GM12891 (cell line): Measurements from ENCODE around the gene KAT7.

Source experiments
- DNase-seq: peaks from one replicate; pipeline ENCODE4 v3.0.0; 2011; ENCODE audit warnings: low spot score; ENCODE audit not compliant: insufficient read length
- FAIRE-seq: peaks from 2 replicates; lab custom pipeline; 2011; peaks lifted over from hg19 to GRCh38; lab: Jason Lieb, UNC
- PAX5 ChIP-seq: IDR thresholded peaks from 2 replicates; pipeline ENCODE4 v1.6.1; 2011; ENCODE audit warnings: low read length, moderate library complexity, mild to moderate bottlenecking; ENCODE audit not compliant: insufficient read depth, severe bottlenecking
- POLR2A ChIP-seq: IDR thresholded peaks from 2 replicates; pipeline ENCODE4 v1.6.1; 2011; ENCODE audit warnings: low read depth, low read length, control low read depth
- POLR2AphosphoS5 ChIP-seq: IDR thresholded peaks from 2 replicates; pipeline ENCODE4 v1.6.1; 2011; ENCODE audit warnings: low read depth, low read length, control low read depth
- POU2F2 ChIP-seq: IDR thresholded peaks from 2 replicates; pipeline ENCODE4 v1.6.1; 2011; ENCODE audit warnings: low read depth, mild to moderate bottlenecking, control low read depth, low read length, moderate library complexity
- SPI1 ChIP-seq: IDR thresholded peaks from 2 replicates; pipeline ENCODE4 v1.6.1; 2011; ENCODE audit warnings: low read depth, low read length, control low read depth
- TAF1 ChIP-seq: IDR thresholded peaks from 2 replicates; pipeline ENCODE4 v1.6.1; 2011; ENCODE audit warnings: low read depth, low read length, control low read depth

KAT7 gene

DNA sequence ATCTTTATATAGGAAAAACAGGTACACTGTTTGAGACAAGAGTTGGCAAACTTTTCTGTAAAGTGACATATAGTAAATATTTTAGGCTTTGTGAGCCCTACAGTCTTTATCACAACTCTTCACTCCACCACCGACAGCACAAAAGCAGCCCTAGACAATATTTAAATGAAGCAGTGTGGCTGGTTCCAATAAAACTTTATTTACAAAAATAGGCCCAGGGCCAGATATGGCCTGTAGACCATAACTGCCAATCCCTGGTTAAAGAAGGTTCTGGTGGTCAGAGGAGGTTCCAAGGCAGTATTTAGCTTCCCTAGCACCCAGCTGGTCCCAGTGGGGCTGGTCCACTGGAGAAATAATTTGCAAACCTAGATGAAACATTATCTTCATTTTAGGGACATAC is 28.2 kb upstream of the KAT7 start:
- DNase-seq (no peak), FAIRE-seq (no peak)
- TF ChIP-seq POLR2AphosphoS5 (no peak), TAF1 (no peak), POLR2A (no peak), SPI1 (no peak), POU2F2 (no peak), PAX5 (no peak)

DNA sequence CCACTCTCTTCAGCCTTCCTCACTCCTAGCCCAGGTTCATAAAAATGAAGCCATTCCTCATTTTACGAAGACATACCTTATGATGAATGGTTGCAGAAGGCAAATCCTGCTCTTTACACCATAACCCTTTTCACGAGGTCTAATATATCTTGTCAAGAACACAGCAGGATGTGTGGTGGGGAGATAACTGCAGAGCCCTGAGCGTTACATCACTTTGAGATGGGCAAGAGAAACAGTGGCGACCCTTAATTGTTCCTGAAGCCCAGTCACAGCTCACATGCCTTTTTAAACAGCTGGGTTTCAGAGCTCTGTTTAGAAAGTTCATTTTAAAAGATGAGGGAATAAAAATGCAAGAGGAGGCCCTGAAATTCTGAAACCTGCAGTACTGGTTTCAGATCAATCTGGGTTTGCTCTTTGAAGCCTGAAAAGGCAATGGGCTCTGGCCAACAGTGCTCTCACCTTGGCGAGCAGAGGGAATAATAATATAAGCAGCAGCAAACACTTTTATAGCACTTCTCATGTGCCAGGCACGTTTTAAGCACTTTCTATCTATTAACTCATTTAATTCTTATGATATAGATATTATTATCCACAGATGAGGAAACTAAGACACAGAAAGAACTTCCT is 27.4 kb upstream of the KAT7 start:
- FAIRE-seq (no peak), DNase-seq (no peak)
- TF ChIP-seq POLR2A, result no peak
- no peak for TF ChIP-seq PAX5
- no peak for TF ChIP-seq POU2F2
- TF ChIP-seq TAF1, result no peak
- TF ChIP-seq SPI1, result no peak
- TF ChIP-seq POLR2AphosphoS5, result no peak

DNA sequence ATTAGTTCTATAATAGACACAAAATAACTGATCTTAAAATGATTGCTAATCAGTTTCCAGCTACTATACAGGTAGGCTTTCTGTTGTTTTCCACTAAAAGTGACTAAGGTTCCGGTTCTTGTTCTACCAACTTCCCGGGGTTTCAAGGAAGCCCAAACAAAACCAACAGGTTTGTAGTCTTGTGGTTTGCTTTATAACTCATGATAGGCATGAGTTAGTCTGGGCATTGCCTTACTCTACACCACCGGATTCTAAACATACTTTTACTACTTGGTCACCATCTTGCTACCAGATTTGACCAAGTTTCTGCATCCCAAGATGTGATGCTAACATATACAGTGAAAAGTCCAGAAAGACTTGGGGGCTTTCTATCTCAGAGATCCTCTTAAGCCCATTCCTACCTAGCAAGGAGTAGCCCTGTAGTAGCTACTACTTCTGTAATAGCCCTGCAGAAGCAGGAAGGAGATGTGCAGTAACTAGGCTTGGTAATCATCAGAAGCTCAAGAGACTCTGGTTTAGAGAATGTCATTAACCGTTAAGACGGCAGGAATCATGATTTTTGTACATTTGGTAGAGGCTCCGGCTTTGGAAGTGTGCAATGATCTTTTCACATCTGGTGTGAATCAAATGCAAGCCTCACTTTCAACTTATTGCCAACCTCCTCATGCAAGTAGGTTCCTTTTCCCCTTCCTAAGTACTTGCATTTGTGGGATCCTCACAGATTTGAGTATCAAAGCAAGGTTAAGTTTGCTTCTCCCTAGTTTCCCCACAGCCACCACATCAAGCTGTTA is 26.1 kb upstream of the KAT7 start:
- TF ChIP-seq POLR2A (no peak), POU2F2 (no peak)
- FAIRE-seq, result peak; percentile 41
- no peak for DNase-seq

DNA sequence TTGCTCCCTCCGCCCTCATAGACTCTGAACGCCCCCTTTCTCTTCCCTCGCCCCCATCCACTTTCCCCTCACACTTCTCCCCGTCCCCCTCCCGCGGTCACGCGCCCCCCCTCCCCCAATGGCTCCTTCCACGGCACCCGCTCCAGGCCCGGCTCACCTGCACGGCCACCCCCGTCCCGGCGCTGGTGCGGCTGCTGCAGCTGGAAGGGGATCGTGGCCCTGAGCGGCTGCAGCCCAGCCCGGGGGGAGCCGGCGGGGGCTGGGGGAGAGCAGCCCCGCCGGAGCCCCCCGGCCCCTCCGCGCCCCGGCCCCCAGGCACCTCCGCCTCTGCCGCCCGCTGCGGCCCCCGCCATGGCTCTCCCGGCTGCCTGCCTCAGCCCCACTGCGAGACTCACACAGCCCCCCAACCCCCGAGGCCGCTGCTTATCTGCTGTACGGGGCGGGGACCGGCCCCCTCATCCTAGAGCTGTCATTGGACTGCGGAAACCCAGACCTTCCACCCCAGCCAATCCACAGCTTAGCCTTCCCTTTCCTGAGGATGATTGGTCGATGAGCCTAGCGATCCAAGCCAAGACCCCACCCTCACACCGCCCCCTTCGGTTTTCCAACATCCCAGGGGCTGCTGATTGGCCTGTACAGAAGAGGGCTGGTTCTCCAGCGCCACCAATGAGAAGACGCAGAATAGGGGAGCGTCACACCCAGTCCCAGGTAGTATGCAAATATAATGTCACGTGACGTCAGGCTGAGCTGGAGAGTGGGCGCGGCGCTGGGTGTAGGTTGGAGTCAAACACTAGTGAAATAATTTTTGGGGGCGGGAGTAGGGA is 24.5 kb upstream of the KAT7 start, which contains the start of gene FAM117A:
TSS of gene FAM117A (minus strand) at position 397 of the 824 bp plus-strand sequence. CDS start at position 353, 44 bp downstream.
- TF ChIP-seq PAX5 (no peak), POU2F2 (peak; percentile 92), POLR2AphosphoS5 (peak; percentile 88), SPI1 (no peak), TAF1 (peak; percentile 88), POLR2A (peak; percentile 92)
- DNase-seq (peak; percentile 95), FAIRE-seq (peak; percentile 99)

DNA sequence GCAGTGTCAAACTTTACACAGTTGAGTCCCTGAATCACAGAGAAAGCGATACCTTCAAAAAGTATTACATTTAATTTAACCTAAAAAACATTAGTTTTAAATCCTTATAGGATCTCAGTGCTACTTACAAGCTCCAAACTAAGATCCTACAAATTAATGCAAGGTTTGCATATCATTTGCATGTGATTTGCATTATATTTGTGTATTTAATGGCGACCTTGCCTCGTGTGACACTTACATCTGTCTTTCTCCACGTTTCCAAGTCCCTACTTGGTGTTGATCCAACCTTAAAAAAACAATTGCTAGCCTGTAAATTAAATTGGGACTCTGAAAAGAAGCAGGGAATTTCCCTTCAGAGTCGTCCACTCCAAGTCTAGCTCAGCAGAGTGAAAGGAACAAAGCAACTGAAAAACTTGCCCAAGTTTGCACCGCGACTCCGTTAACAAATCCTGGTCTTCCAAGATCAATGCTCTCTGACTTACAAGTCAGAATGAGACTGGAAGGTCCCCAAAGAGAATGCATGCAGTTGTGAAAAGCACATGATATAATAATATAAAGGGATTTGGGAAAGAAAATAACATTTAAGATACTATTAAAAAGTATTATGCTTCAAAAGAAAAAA is 23.8 kb upstream of the KAT7 start:
- DNase-seq, result no peak
- TF ChIP-seq POU2F2 (peak; percentile 2; the same call in 1 of the 2 replicates), PAX5 (no peak)
- no peak for FAIRE-seq

DNA sequence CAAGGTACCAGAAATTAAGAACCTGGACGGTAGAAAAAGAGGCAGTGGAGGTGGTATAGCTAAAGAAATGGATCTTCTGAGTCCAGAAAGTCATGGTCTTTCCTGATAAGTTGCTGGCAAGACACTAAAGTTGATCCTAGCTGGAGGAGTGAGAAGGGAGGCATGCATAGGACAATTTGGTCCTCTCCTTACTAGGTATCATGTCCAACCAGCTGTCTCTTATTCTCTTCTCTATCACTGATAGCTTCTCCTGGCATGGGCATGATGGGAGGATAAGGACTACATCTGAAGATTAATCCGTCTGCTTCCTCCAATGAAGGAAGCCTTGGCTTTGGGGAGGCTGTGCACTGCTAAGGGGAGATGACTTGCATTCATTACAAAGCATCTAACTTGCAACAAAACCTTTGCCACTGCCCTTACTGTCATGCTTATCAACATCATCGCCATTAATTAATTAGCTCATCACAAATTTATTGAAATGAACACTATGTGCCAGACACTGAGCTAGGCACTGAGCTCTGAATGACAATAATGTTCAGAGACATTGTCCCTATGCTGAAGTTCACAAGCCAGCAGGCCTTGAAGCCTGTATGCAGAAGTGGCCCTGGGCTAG is 21.5 kb upstream of the KAT7 start:
- no peak for TF ChIP-seq PAX5
- TF ChIP-seq POU2F2, result no peak
- TF ChIP-seq TAF1, result no peak
- no peak for TF ChIP-seq POLR2AphosphoS5
- TF ChIP-seq SPI1, result no peak
- TF ChIP-seq POLR2A, result no peak
- DNase-seq (no peak), FAIRE-seq (no peak)

DNA sequence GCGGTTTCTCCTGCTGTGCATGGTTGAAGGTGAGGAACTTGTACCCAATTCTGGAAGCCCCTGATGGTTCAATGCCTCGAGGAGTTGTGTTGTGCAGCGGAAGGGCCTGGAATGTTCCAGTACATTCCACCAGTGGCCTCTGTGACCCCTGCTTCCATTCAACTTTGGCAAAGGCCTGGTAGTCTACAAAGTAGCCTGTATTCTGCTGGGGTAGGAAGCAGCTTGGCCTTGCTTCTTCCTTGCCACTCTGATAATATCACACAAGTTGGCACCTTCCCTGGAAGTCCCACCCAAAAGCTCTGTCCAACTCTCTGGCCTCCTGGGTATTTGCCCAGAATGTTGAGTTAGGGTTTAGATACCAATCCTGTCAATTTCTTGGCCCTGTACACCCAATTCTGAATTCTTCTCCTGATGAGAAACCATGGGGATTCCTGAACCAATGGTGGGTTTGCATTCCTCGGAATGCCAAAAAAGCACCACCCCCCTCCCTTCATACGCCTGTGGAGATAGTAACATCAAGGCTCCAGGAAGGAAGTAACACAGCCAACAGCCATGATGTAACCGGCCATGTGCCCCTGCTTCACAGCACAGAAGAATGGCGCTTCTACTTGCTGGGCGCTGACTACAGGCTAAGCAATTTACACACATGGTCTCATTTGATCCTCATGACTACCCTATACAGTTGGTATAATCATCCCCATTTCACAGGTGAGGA is 12.8 kb upstream of the KAT7 start:
- no peak for DNase-seq
- no peak for TF ChIP-seq POLR2A
- no peak for TF ChIP-seq SPI1
- TF ChIP-seq TAF1, result no peak
- no peak for TF ChIP-seq PAX5
- TF ChIP-seq POU2F2, result no peak
- no peak for TF ChIP-seq POLR2AphosphoS5
- no peak for FAIRE-seq

DNA sequence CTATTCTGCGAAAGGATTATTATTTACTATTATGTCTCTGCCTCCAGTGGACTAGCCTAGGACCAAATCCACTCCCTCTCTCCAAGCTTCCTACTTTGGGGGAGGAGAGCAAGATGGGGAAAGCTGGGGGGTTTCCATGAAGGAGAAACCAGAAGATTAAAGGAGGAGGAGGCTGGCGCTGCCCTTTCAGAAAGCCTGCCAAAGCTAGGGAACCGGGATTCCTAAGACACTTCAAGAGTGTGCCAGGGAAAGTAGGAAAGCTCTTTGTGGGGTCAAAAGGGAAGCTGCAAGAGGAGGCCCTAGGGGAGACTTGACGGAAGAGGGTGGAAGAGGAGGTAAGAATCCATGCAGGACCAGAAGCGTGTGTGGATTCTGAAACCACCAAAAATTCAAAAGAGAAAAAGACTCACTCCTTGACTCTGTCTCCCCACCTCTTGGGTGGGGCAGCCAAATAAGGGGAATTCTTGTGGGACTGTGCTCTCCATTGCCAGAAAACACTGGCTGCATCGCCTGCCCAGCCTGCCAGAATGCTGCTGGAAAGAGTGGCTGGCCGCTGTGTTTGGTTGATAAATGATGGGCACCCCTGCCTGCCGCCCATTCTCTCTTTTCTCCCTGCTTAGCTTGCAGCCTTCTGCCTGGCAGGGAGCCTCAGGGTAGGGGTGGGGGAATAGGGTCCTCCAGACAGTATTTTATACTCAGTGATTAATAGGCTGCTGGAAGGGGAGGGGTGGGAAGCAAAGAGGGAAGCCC is 11.8 kb upstream of the KAT7 start:
- FAIRE-seq (no peak), DNase-seq (no peak)
- no peak for TF ChIP-seq TAF1
- TF ChIP-seq PAX5, result no peak
- no peak for TF ChIP-seq POU2F2
- TF ChIP-seq POLR2AphosphoS5, result no peak
- no peak for TF ChIP-seq POLR2A
- no peak for TF ChIP-seq SPI1
